Uterus (tissue), 4 donors: ENCODE measurements around the gene GABRR1. TPM values are rescaled to one million over a fixed set of nuclear protein-coding genes. Genes with fewer than 3 reads are reported as not detected.

Experiments used
- DNase-seq, 2 donors: peaks; one replicate each; pipeline ENCODE4 v3.0.0-alpha.2; 2019 to 2020
- H3K27ac ChIP-seq, 2 donors: fragments of 200-600 bp; sonication (generic); 1 replicate in 1 of 2; 2 replicates in 1 of 2; pipeline ENCODE4 v1.5.1; 2016 to 2018
- H3K27me3 ChIP-seq, 2 donors: fragments of 200-600 bp; sonication (generic); one replicate each; pipeline ENCODE4 v1.5.1; 2018 to 2019; ENCODE audit warnings: control low read depth in 1 of 2
- H3K36me3 ChIP-seq, 2 donors: fragments of 200-600 bp; sonication (generic); one replicate each; pipeline ENCODE4 v1.5.1; 2019; ENCODE audit warnings: control low read depth in 1 of 2
- H3K4me1 ChIP-seq, 2 donors: fragments of 200-600 bp; sonication (generic); one replicate each; pipeline ENCODE4 v1.5.1; 2018 to 2019; ENCODE audit warnings: control low read depth in 1 of 2
- H3K4me3 ChIP-seq, 2 donors: fragments of 200-600 bp; sonication (generic); 1 replicate in 1 of 2; 2 replicates in 1 of 2; pipeline ENCODE4 v1.5.1; 2018 to 2019; ENCODE audit warnings: mild to moderate bottlenecking in 1 of 2
- H3K9me3 ChIP-seq, 2 donors: fragments of 200-600 bp; sonication (generic); one replicate each; pipeline ENCODE4 v1.5.1; 2019; ENCODE audit warnings: control low read depth in 1 of 2
- POLR2A ChIP-seq, 2 donors: fragments of 450-650 bp; IDR thresholded peaks; one replicate each; pipeline ENCODE4 v1.6.1; 2016; ENCODE audit warnings: antibody characterized with exemption in 2 of 2, mild to moderate bottlenecking in 1 of 2, moderate library complexity in 1 of 2
- intact Hi-C: fragments of 100-400 bp; cut with DNase I; formaldehyde crosslinking; loops from one replicate; pipeline ENCODE4 v1.15.1; 2023; ENCODE audit warnings: low total_unique reads
- total RNA-seq, 4 donors: library from RNA; depleted of rRNA in 3 of 4; stranded (reverse); fragments of >200 nt in 3 of 4; gene quantifications; one replicate each; pipeline versions ENCODE4 v1.1.0 to v1.2.4, GENCODE V29; 2014 to 2023
- TF ChIP-seq, protein P1 (sequence below), 4 experiments: fragments of 200-600 bp in 2 of 4; fragments of 450-650 bp in 2 of 4; sonication (generic) in 2 of 4; IDR thresholded peaks; one replicate each; pipeline ENCODE4 v1.5.1; 2016 to 2019; ENCODE audit warnings: antibody characterized with exemption in 4 of 4, mild to moderate bottlenecking in 2 of 4, moderate library complexity in 1 of 4
- donor health status: DM: yes; HTN: yes; CAD: no.

The GABRR1 gene
- total RNA-seq, 4 donors from 2014 or later: 0.69 TPM; not detected in 3

DNA sequence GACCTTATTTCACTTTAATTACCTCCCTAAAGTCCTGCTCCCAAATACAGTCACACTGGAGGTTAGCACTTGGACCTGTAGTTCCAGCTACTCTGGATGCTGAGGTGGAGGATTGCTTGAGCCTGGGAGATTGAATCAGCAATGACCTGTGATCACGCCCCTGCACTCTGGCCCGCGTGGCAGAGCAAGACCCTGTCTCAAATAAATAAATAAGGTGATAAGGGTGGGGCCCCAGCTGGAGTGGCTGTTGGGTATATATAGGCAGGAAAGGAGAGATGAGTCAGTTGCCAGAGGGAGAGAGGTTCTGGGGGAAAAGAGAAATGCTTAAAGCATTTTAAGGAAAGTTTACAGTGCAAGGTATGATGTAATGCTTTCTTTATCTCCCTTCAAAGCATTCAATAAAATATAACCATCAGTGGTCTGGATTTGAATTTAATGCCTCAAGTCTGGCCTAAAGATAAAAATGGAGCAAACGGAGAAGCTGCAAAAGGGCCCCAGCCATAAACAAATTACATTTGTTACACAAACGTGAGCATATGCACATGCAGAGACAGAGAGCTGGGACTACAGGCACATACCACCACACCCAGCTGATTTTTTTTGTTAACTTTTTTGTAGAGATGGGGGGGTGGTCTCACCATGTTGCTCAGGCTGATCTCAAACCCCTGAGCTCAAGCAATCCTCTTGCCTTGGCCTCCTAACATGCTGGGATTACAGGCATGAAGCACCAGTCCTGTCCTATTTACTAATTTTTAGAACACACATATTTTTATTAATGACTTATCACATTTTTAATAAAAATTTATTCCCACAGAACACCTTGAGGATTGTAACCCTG lies 77.4 kb downstream of the GABRR1 start:
- H3K27ac ChIP-seq: no peak overlapping the region
- intact Hi-C loops: no loop called here

GRCh38 chr6:89138173-89138572 lies 79.0 kb downstream of the GABRR1 start:
- no peaks in the 10 kb centered on the region for H3K36me3 ChIP-seq
- no peaks in the 10 kb centered on the region for H3K4me1 ChIP-seq
- no peak for TF ChIP-seq POLR2A (IDR thresholded peaks at IDR 0.05)
- TF ChIP-seq, protein P1, sequence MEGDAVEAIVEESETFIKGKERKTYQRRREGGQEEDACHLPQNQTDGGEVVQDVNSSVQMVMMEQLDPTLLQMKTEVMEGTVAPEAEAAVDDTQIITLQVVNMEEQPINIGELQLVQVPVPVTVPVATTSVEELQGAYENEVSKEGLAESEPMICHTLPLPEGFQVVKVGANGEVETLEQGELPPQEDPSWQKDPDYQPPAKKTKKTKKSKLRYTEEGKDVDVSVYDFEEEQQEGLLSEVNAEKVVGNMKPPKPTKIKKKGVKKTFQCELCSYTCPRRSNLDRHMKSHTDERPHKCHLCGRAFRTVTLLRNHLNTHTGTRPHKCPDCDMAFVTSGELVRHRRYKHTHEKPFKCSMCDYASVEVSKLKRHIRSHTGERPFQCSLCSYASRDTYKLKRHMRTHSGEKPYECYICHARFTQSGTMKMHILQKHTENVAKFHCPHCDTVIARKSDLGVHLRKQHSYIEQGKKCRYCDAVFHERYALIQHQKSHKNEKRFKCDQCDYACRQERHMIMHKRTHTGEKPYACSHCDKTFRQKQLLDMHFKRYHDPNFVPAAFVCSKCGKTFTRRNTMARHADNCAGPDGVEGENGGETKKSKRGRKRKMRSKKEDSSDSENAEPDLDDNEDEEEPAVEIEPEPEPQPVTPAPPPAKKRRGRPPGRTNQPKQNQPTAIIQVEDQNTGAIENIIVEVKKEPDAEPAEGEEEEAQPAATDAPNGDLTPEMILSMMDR (IDR thresholded peaks at IDR 0.05): no peak
- intact Hi-C loops: no loop called here
- no peak overlapping the region for H3K27ac ChIP-seq
- no peaks in the 10 kb centered on the region for H3K9me3 ChIP-seq
- no peak overlapping the region for H3K4me3 ChIP-seq
- no peak for DNase-seq
- H3K27me3 ChIP-seq: no peaks in the 10 kb centered on the region

More for the DNA sequence above, 77.4 kb downstream of the GABRR1 start:
- H3K36me3 ChIP-seq: no peaks in the 10 kb centered on the region
- H3K9me3 ChIP-seq: no peaks in the 10 kb centered on the region
- H3K4me3 ChIP-seq: no peak overlapping the region
- TF ChIP-seq POLR2A (IDR thresholded peaks at IDR 0.05): no peak
- TF ChIP-seq, protein P1 (IDR thresholded peaks at IDR 0.05): no peak
- DNase-seq: no peak
- no peaks in the 10 kb centered on the region for H3K4me1 ChIP-seq
- no peaks in the 10 kb centered on the region for H3K27me3 ChIP-seq

DNA sequence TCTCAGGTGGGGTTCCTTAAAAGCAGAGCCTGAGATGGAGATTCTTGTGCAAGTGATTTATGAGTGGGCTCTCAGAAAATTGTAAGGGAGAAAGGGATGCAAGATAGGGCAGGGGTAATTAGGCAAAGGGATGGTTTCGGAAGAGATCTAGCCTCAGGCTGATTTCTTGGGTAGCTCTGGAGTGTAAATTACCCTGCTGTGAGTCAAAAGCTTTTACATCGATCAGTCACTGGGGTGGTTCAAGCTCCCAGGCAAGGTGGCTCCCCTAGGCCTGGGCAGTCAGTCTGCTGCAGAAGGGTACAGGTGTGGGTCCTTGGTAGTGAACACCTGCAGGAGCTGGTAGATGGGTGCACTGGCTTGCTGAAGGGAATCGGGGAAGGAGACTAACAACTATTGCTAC lies 82.4 kb downstream of the GABRR1 start:
- H3K36me3 ChIP-seq: no peaks in the 10 kb centered on the region
- no peaks in the 10 kb centered on the region for H3K9me3 ChIP-seq
- no peak for TF ChIP-seq POLR2A (IDR thresholded peaks at IDR 0.05)
- TF ChIP-seq, protein P1 (IDR thresholded peaks at IDR 0.05): no peak
- H3K4me3 ChIP-seq: no peak overlapping the region
- no peaks in the 10 kb centered on the region for H3K4me1 ChIP-seq
- DNase-seq: no peak
- H3K27ac ChIP-seq: no peak overlapping the region
- intact Hi-C loops: no loop called here
- H3K27me3 ChIP-seq: no peaks in the 10 kb centered on the region

DNA sequence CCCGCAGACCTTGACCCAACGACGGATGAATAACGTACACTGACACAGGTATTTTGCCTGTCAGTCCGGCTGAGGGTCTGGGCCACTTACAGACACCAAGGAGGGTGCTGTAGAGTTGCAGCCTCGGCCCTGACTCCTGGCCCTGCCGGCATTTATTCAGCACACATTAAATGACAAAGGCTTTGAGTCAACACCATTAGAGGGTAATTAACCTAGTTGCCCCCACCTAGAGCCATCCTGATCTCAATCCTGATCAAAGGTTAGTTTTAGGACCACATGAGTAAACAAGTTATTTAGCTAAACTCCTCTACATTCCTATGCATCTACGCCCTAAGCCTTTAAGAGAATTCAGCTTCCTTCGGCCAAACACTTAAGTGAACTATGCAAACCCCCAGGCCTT lies 83.2 kb downstream of the GABRR1 start:
- no peaks in the 10 kb centered on the region for H3K9me3 ChIP-seq
- intact Hi-C loops: no loop called here

GRCh38 chr6:89132057-89132456 lies 85.1 kb downstream of the GABRR1 start:
- no peaks in the 10 kb centered on the region for H3K27me3 ChIP-seq
- H3K4me1 ChIP-seq: no peaks in the 10 kb centered on the region
- H3K9me3 ChIP-seq: no peaks in the 10 kb centered on the region
- intact Hi-C loops: no loop called here
- no peaks in the 10 kb centered on the region for H3K36me3 ChIP-seq
- TF ChIP-seq, protein P1 (IDR thresholded peaks at IDR 0.05): no peak
- TF ChIP-seq POLR2A (IDR thresholded peaks at IDR 0.05): no peak
- DNase-seq: no peak
- H3K27ac ChIP-seq: no peak overlapping the region
- no peak overlapping the region for H3K4me3 ChIP-seq

More for the DNA sequence above, 83.2 kb downstream of the GABRR1 start:
- H3K27me3 ChIP-seq: no peaks in the 10 kb centered on the region
- DNase-seq: no peak
- no peaks in the 10 kb centered on the region for H3K4me1 ChIP-seq
- no peaks in the 10 kb centered on the region for H3K36me3 ChIP-seq
- no peak overlapping the region for H3K27ac ChIP-seq
- H3K4me3 ChIP-seq: no peak overlapping the region
- TF ChIP-seq, protein P1 (IDR thresholded peaks at IDR 0.05): no peak
- TF ChIP-seq POLR2A (IDR thresholded peaks at IDR 0.05): no peak
